MG63 (cell line): ENCODE measurements around the gene CT45A10. TPM values are rescaled to one million over a fixed set of nuclear protein-coding genes. Genes with fewer than 3 reads are reported as not detected.
"Not testable (repeated sequence)": the region's sequence is repeated elsewhere in the genome, so short reads cannot be mapped to it uniquely, and the experiment has no call there.

Experiments used
- DNase-seq: peaks from one replicate; pipeline ENCODE4 v3.0.0-alpha.2; 2020
- H3K27me3 ChIP-seq: fragments of 250-450 bp; sonication (Bioruptor Pico); 2 replicates; pipeline ENCODE4 v1.5.1; 2020; ENCODE audit warnings: mild to moderate bottlenecking, moderate library complexity
- H3K36me3 ChIP-seq: fragments of 250-450 bp; sonication (Bioruptor Pico); 2 replicates; pipeline ENCODE4 v1.5.1; 2020; ENCODE audit warnings: mild to moderate bottlenecking, moderate library complexity
- H3K4me3 ChIP-seq: fragments of 250-450 bp; sonication (Bioruptor Pico); 2 replicates; pipeline ENCODE4 v1.5.1; 2020; ENCODE audit warnings: mild to moderate bottlenecking, moderate library complexity
- H3K9me3 ChIP-seq: fragments of 250-450 bp; sonication (Bioruptor Pico); 2 replicates; pipeline ENCODE4 v1.5.1; 2020; ENCODE audit warnings: mild to moderate bottlenecking, moderate library complexity
- total RNA-seq: library from RNA; depleted of rRNA; stranded (reverse); fragments of >200 nt; shearing (Covaris generic); gene quantifications from 2 replicates; pipeline ENCODE4 v1.2.3, GENCODE V29; 2014; ENCODE audit warnings: low replicate concordance; rRNA removed

CT45A10 gene
- total RNA-seq, result not detected in 2 replicates

GRCh38 chrX:135893294-135893817, at the start of gene CT45A10, which contains the start of gene SAGE1:
TSS of gene CT45A10 (minus strand) at chrX:135893444. CDS start at chrX:135885344, 8,100 bp downstream.
TSS of gene SAGE1 (plus strand) at chrX:135893716. CDS start at chrX:135896243, 2,527 bp downstream.
- no peaks in the 10 kb centered on the region for H3K27me3 ChIP-seq
- H3K9me3 ChIP-seq, result no peaks in the 10 kb centered on the region
- no peak for DNase-seq
- H3K4me3 ChIP-seq, result no peak within 1 kb of the TSS
- no peaks in the 10 kb centered on the region for H3K36me3 ChIP-seq

GRCh38 chrX:135931644-135932487, 38.6 kb upstream of the CT45A10 start:
- no peaks in the 10 kb centered on the region for H3K27me3 ChIP-seq
- no peak overlapping the region for H3K4me3 ChIP-seq
- H3K9me3 ChIP-seq, result no peaks in the 10 kb centered on the region
- no peaks in the 10 kb centered on the region for H3K36me3 ChIP-seq
- peak; percentile 17 for DNase-seq

GRCh38 chrX:135927897-135928296, 34.7 kb upstream of the CT45A10 start:
- DNase-seq, result no peak
- no peaks in the 10 kb centered on the region for H3K36me3 ChIP-seq
- H3K4me3 ChIP-seq, result no peak overlapping the region
- H3K9me3 ChIP-seq, result no peaks in the 10 kb centered on the region
- no peaks in the 10 kb centered on the region for H3K27me3 ChIP-seq

GRCh38 chrX:135923353-135923752, 30.1 kb upstream of the CT45A10 start:
- H3K27me3 ChIP-seq, result no peaks in the 10 kb centered on the region
- H3K4me3 ChIP-seq, result no peak overlapping the region
- no peak for DNase-seq
- no peaks in the 10 kb centered on the region for H3K9me3 ChIP-seq
- no peaks in the 10 kb centered on the region for H3K36me3 ChIP-seq

- H3K9me3 ChIP-seq, DNase-seq, H3K36me3 ChIP-seq, H3K4me3 ChIP-seq, H3K27me3 ChIP-seq: not testable (repeated sequence)
Observed at GRCh38 chrX:135920516-135920915, 27.3 kb upstream of the CT45A10 start.

- DNase-seq, result no peak
- Histone ChIP-seq H3K9me3 (no peaks in the 10 kb centered on the region), H3K27me3 (no peaks in the 10 kb centered on the region), H3K36me3 (no peaks in the 10 kb centered on the region), H3K4me3 (no peak overlapping the region)
Observed at GRCh38 chrX:135914404-135914803, 21.2 kb upstream of the CT45A10 start.

GRCh38 chrX:135910251-135910650, 17.0 kb upstream of the CT45A10 start:
- no peaks in the 10 kb centered on the region for H3K27me3 ChIP-seq
- no peak overlapping the region for H3K4me3 ChIP-seq
- no peak for DNase-seq
- no peaks in the 10 kb centered on the region for H3K9me3 ChIP-seq
- H3K36me3 ChIP-seq, result no peaks in the 10 kb centered on the region

- Histone ChIP-seq H3K27me3 (no peaks in the 10 kb centered on the region), H3K4me3 (no peak overlapping the region), H3K36me3 (no peaks in the 10 kb centered on the region), H3K9me3 (no peaks in the 10 kb centered on the region)
- no peak for DNase-seq
Observed at GRCh38 chrX:135892781-135893180, 463 bp downstream of the CT45A10 start.

- H3K9me3 ChIP-seq, result no peaks in the 10 kb centered on the region
- no peaks in the 10 kb centered on the region for H3K36me3 ChIP-seq
- no peaks in the 10 kb centered on the region for H3K27me3 ChIP-seq
- no peak overlapping the region for H3K4me3 ChIP-seq
- no peak for DNase-seq
Observed at GRCh38 chrX:135890087-135890585, 3.1 kb downstream of the CT45A10 start.

GRCh38 chrX:135888976-135889375, 4.3 kb downstream of the CT45A10 start:
- H3K4me3 ChIP-seq, H3K36me3 ChIP-seq, H3K27me3 ChIP-seq, H3K9me3 ChIP-seq: not testable (repeated sequence)
- DNase-seq, result peak; percentile 24

- not testable (repeated sequence) for H3K9me3 ChIP-seq
Observed at GRCh38 chrX:135888230-135888629, 5.0 kb downstream of the CT45A10 start.

GRCh38 chrX:135882741-135883140, 10.5 kb downstream of the CT45A10 start:
- H3K27me3 ChIP-seq, H3K4me3 ChIP-seq, H3K36me3 ChIP-seq, DNase-seq, H3K9me3 ChIP-seq: not testable (repeated sequence)

More at GRCh38 chrX:135888230-135888629, 5.0 kb downstream of the CT45A10 start:
- not testable (repeated sequence) for DNase-seq, H3K4me3 ChIP-seq, H3K27me3 ChIP-seq, H3K36me3 ChIP-seq

GRCh38 chrX:135871712-135872111, 21.5 kb downstream of the CT45A10 start, which contains the start of gene CT45A9:
TSS of gene CT45A9 (minus strand) at chrX:135871812. CDS start at chrX:135868061, 3,751 bp downstream.
- not testable (repeated sequence) for DNase-seq, H3K27me3 ChIP-seq, H3K9me3 ChIP-seq, H3K4me3 ChIP-seq, H3K36me3 ChIP-seq

GRCh38 chrX:135854438-135854837, 38.8 kb downstream of the CT45A10 start, which contains the start of gene CT45A8:
TSS of gene CT45A8 (minus strand) at chrX:135854538. CDS start at chrX:135850783, 3,755 bp downstream.
- H3K4me3 ChIP-seq, H3K27me3 ChIP-seq, H3K9me3 ChIP-seq, DNase-seq, H3K36me3 ChIP-seq: not testable (repeated sequence)

GRCh38 chrX:135837180-135837579, 56.1 kb downstream of the CT45A10 start, which contains the start of gene CT45A7:
TSS of gene CT45A7 (minus strand) at chrX:135837280. CDS start at chrX:135833533, 3,747 bp downstream.
- not testable (repeated sequence) for DNase-seq, H3K27me3 ChIP-seq, H3K36me3 ChIP-seq, H3K4me3 ChIP-seq, H3K9me3 ChIP-seq
